Activated T-cell treated with anti-CD3 and anti-CD28 coated beads for 48 hours (primary cell): ENCODE data around the gene RNF220.

Source experiments
- DNase-seq: peaks from one replicate; pipeline ENCODE4 v3.0.0-alpha.2; 2020; ENCODE audit warnings: low read depth

Gene RNF220

GRCh38 chr1:44636688-44637598, 231.9 kb downstream of the RNF220 start:
- no peak for DNase-seq

GRCh38 chr1:44637702-44638411, 232.8 kb downstream of the RNF220 start:
- no peak for DNase-seq

- no peak for DNase-seq
Observed at GRCh38 chr1:44640200-44640853, 235.3 kb downstream of the RNF220 start.

- DNase-seq, result no peak
Observed at GRCh38 chr1:44641126-44642102, 236.4 kb downstream of the RNF220 start.

- DNase-seq, result no peak
Observed at GRCh38 chr1:44642255-44642654, 237.2 kb downstream of the RNF220 start.

- no peak for DNase-seq
Observed at GRCh38 chr1:44642925-44643324, 237.9 kb downstream of the RNF220 start.

GRCh38 chr1:44643721-44644334, 238.8 kb downstream of the RNF220 start:
- no peak for DNase-seq

- no peak for DNase-seq
Observed at GRCh38 chr1:44644806-44645205, 239.8 kb downstream of the RNF220 start.

GRCh38 chr1:44645476-44646244, 240.6 kb downstream of the RNF220 start:
- DNase-seq, result no peak

GRCh38 chr1:44646261-44647110, 241.4 kb downstream of the RNF220 start:
- DNase-seq, result no peak

GRCh38 chr1:44647896-44648295, 242.8 kb downstream of the RNF220 start:
- no peak for DNase-seq

GRCh38 chr1:44648529-44649250, 243.6 kb downstream of the RNF220 start:
- DNase-seq, result no peak

GRCh38 chr1:44649788-44650158, 244.7 kb downstream of the RNF220 start:
- DNase-seq, result no peak

GRCh38 chr1:44650159-44650831, 245.2 kb downstream of the RNF220 start:
- no peak for DNase-seq

- no peak for DNase-seq
Observed at GRCh38 chr1:44651069-44651468, 246.0 kb downstream of the RNF220 start.

GRCh38 chr1:44652445-44653106, 247.5 kb downstream of the RNF220 start:
- DNase-seq, result peak; percentile 70

- no peak for DNase-seq
Observed at GRCh38 chr1:44653107-44653964, 248.3 kb downstream of the RNF220 start.
